Measurements from ENCODE around the gene TBC1D28. TPM values are rescaled to one million over a fixed set of nuclear protein-coding genes. Genes with fewer than 3 reads are reported as not detected.
A peak's percentile ranks its signal among the peaks of the same experiment; 100 is the strongest.
"Not testable (repeated sequence)": the region's sequence is repeated elsewhere in the genome, so short reads cannot be mapped to it uniquely, and the experiment has no call there.

Gene TBC1D28
- total RNA-seq, 2 experiments from 2014 or later, result not detected

DNA sequence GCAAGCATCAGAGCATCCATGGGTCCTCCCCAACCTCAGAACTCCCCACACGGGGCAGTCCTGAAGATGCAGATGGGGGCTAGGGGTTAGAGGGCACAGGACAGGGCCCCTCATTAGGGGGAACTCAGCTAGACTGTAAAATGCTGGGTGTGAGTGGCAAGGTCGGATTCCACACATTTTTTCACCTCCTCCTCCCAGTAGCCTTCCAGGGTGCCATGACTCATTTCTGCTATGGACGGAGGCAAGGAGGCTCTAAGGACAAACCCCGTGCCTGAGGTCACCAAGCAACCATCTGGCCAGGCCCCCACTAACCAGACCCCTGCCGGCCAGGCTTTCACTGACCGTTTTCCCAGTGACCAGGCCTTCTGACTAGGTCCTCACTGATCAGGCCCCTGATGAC lies 1.1 kb downstream of the TBC1D28 start:
- not testable (repeated sequence) for H3K36me3 Mint-ChIP-seq (ENCODE audit: low read depth)

GRCh38 chr17:18638357-18638756 lies 5.8 kb downstream of the TBC1D28 start:
- H3K27me3 Mint-ChIP-seq; H3K36me3 Mint-ChIP-seq (ENCODE audit: low read depth); H3K27ac Mint-ChIP-seq; CTCF ChIA-PET; DNase-seq; POLR2A ChIA-PET; H3K4me1 Mint-ChIP-seq (ENCODE audit: low read depth); H3K4me3 Mint-ChIP-seq; ATAC-seq; intact Hi-C loops (cut with micrococcal nuclease); H3K9me3 Mint-ChIP-seq: not testable (repeated sequence)

More for the DNA sequence above, 1.1 kb downstream of the TBC1D28 start:
- ATAC-seq; H3K9me3 Mint-ChIP-seq; intact Hi-C loops (cut with micrococcal nuclease); H3K27ac Mint-ChIP-seq; H3K4me1 Mint-ChIP-seq (ENCODE audit: low read depth); H3K27me3 Mint-ChIP-seq; CTCF ChIA-PET; DNase-seq; POLR2A ChIA-PET; H3K4me3 Mint-ChIP-seq: not testable (repeated sequence)

DNA sequence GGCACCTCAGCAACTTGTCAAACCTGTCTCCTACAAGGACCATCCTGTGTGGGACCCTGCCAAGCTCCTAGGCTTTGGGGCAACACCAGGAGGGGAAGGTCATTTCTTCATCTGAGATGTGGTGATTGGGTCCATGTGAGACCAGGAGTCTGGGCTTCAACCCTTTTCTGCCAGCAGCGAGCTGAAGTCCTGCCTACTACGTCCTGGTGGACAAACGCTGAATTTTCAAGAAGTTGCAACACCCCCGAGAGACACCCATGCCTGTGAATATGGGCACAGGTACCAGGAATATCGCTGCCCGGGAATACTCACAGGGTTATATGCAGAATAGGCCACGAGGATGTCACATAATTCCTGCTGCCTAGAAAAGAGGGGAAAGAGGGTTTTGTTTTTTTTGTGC lies 8.0 kb downstream of the TBC1D28 start:
- CTCF ChIA-PET, result not testable (repeated sequence)

DNA sequence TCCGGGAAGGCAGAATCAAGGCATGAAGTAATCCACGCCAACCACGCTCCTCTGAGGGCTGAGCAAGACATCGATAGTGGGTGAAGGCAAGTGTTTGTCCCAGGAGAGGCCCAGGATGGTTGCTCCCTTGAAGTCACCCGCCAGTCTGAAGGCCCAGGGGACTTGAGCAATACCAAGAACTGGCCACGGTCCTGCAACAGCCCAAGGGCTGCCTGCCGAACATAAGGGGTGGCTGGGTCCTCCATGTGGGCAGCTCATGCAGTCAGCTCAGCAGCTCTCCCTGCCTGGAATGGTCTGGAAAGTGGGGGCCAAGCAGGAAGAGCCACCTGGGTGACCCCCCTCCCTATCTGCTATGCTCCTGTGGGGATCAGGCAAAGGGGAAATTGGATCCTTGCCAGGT lies 8.4 kb downstream of the TBC1D28 start:
- POLR2A ChIA-PET; CTCF ChIA-PET; H3K4me3 Mint-ChIP-seq; H3K36me3 Mint-ChIP-seq (ENCODE audit: low read depth); H3K27me3 Mint-ChIP-seq; intact Hi-C loops (cut with micrococcal nuclease); ATAC-seq; DNase-seq; H3K4me1 Mint-ChIP-seq (ENCODE audit: low read depth); H3K9me3 Mint-ChIP-seq; H3K27ac Mint-ChIP-seq: not testable (repeated sequence)

More for the DNA sequence above, 8.0 kb downstream of the TBC1D28 start:
- intact Hi-C loops (cut with micrococcal nuclease); ATAC-seq; H3K27me3 Mint-ChIP-seq; H3K9me3 Mint-ChIP-seq; H3K4me1 Mint-ChIP-seq (ENCODE audit: low read depth); H3K27ac Mint-ChIP-seq; H3K36me3 Mint-ChIP-seq (ENCODE audit: low read depth); POLR2A ChIA-PET; DNase-seq; H3K4me3 Mint-ChIP-seq: not testable (repeated sequence)

DNA sequence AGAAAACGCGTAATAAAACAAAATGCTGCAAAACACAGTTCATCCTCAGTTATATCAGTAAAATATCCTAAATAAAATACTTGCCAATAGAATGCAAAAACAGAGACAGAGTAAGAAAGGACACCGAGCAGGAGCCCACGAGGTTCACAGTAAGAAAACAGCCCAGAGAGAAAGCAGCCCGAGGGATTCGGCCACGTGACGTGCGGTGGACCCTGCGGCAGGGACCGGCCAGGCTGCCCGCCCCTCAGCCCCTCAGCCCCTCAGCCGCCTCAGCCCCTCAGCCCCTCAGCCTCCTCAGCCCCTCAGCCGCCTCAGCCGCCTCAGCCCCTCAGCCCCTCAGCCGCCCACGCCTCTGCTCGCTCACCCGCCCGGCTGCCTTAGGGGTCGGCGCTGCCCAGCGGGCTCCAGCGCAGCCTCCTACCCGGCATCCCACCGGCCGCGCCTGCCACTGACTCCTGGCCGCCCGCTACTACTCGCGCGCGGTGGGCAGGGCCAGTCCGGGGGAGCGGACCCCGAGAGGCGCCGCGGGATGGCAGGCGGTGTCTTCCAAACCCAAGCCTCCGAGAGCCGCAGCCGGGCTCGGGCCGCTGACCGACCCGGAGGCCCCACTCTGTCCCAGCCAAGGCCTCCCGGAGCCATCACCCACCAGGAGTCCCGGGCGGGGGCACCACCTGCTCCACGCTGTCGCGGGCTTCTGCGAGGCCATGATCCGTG lies 9.5 kb downstream of the TBC1D28 start:
- peak; percentile 37 for ATAC-seq
- H3K36me3 Mint-ChIP-seq (ENCODE audit: low read depth); H3K4me1 Mint-ChIP-seq (ENCODE audit: low read depth); intact Hi-C loops (cut with micrococcal nuclease); H3K27ac Mint-ChIP-seq; POLR2A ChIA-PET; DNase-seq; H3K27me3 Mint-ChIP-seq; H3K9me3 Mint-ChIP-seq; CTCF ChIA-PET: not testable (repeated sequence)
- H3K4me3 Mint-ChIP-seq, result peak overlapping the region; percentile 58

DNA sequence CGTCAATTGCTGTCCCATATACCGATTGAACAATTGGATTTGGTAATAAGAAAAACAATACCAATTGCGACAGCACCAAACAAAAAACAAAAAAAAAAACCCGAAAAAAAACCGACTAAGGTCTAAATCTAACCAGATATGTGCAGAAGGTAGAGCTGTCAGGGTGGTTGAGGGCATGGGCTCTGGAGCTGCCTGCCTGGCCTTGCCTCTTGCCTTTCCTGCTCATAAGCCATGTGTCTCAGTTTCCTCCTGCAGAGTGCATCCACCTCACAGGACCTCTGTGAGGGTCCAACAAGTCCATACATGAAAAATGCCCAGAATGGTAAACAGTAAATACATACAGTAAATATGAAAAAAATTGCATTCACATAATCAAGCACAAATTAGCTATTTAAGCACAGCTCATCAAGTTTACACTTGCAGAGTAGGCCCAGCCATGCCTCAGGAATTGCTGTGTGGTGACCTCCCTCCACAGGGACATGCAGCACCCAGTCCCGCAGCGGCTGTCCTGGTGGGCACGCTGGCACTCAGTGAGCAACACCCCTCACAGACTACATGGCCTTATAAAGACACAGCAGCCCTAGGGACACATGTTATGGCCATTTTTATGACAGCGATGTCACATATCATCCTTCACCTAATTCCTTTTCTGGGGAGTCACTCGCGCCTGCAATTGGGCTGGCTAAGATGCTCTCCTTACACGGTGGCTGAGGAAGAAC lies 17.9 kb downstream of the TBC1D28 start:
- Mint-ChIP-seq H3K9me3 (no peaks in the 10 kb centered on the region), H3K27me3 (peaks cover 1% of the 10 kb centered on the region), H3K27ac (no peak overlapping the region), H3K4me3 (no peak overlapping the region), H3K4me1 (ENCODE audit: low read depth) (peaks cover 5% of the 10 kb centered on the region), H3K36me3 (ENCODE audit: low read depth) (peaks cover 2% of the 10 kb centered on the region)
- POLR2A ChIA-PET, result no interaction called here
- intact Hi-C loops (cut with micrococcal nuclease), result no loop called here
- ATAC-seq (no peak), DNase-seq (no peak)
- TF ChIP-seq, protein P1, sequence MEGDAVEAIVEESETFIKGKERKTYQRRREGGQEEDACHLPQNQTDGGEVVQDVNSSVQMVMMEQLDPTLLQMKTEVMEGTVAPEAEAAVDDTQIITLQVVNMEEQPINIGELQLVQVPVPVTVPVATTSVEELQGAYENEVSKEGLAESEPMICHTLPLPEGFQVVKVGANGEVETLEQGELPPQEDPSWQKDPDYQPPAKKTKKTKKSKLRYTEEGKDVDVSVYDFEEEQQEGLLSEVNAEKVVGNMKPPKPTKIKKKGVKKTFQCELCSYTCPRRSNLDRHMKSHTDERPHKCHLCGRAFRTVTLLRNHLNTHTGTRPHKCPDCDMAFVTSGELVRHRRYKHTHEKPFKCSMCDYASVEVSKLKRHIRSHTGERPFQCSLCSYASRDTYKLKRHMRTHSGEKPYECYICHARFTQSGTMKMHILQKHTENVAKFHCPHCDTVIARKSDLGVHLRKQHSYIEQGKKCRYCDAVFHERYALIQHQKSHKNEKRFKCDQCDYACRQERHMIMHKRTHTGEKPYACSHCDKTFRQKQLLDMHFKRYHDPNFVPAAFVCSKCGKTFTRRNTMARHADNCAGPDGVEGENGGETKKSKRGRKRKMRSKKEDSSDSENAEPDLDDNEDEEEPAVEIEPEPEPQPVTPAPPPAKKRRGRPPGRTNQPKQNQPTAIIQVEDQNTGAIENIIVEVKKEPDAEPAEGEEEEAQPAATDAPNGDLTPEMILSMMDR (IDR thresholded peaks at IDR 0.05), result no peak
- CTCF ChIA-PET, result interaction anchor here (0.9 to 1.8 kb wide), 16 partner anchors 23 to 397 kb away, joined by 3 to 8 read pairs (median 4); partner anchors contain the start of gene PRPSAP2

- H3K9me3 Mint-ChIP-seq; intact Hi-C loops (cut with micrococcal nuclease); POLR2A ChIA-PET; H3K4me1 Mint-ChIP-seq (ENCODE audit: low read depth); H3K36me3 Mint-ChIP-seq (ENCODE audit: low read depth); H3K27me3 Mint-ChIP-seq: not testable (repeated sequence)
- TF ChIP-seq, protein P1 (IDR thresholded peaks at IDR 0.05), result peak; percentile 99
- ATAC-seq, result peak; percentile 94
- peak overlapping the region; percentile 88 for H3K27ac Mint-ChIP-seq
- CTCF ChIA-PET, result interaction anchor here (0.9 to 1.8 kb wide), 16 partner anchors 24 to 398 kb away, joined by 3 to 8 read pairs (median 4); partner anchors contain the start of gene PRPSAP2
- peak overlapping the region; percentile 89 for H3K4me3 Mint-ChIP-seq
- DNase-seq, result peak; percentile 98
These were observed 18.6 kb downstream of the TBC1D28 start for GRCh38 chr17:18625509-18626104.

DNA sequence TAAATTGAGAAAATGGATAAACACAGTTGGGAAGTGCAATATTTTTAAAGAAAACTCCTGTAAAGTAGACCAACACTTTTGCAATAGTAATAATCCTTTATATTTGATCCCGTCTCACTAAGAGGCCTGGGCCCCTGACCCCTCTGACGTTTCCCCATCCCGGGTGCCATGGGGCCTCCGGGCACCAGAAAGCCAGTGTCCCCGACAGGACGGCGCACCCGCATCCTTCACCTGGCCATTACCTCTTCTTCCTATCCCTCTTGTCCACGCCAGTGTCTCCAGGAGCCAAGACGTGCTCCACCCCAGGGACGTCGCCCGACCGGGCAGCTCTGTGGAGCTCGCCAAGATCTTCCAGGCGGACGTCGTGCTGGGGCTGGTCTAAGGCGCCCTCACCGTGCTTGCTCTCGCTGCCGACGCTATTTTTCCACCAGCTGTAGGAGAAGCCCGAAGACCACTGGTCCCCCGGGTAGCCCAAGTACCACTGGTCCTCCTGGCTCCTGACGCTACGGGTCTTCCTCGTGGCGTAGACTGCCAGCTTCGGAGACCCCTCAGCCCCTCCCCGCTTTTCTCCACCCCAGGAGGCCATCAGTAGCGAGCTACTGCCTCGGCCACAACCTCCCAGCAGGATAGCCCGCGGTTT lies 19.2 kb downstream of the TBC1D28 start:
- intact Hi-C loops (cut with micrococcal nuclease); H3K27me3 Mint-ChIP-seq; H3K4me1 Mint-ChIP-seq (ENCODE audit: low read depth); H3K9me3 Mint-ChIP-seq; POLR2A ChIA-PET; H3K36me3 Mint-ChIP-seq (ENCODE audit: low read depth): not testable (repeated sequence)
- H3K27ac Mint-ChIP-seq, result peak overlapping the region; percentile 88
- H3K4me3 Mint-ChIP-seq, result peak overlapping the region; percentile 89
- ATAC-seq, result peak; percentile 38
- CTCF ChIA-PET, result interaction anchor here (1.0 to 1.8 kb wide), 9 partner anchors 27 to 398 kb away, joined by 3 to 7 read pairs (median 4); partner anchors contain the start of gene PRPSAP2
- peak; percentile 17 for DNase-seq

DNA sequence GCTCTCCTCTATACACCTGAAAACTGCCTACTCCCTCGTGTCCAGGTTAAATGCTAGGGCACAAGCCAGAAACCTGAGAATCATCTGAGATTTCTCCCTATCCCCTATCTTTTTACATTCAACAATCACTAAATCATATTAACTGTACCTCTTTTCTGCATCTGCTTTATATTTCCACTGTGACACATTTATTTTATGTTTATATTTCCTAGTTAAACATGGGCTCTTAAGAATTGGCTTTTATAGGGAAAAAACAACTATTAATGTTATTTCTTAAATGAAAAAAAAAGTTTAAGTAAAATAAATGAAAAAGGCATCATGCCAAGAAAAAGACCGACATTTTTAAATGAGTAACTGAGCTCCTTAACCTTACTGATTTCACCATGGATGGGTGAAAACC lies 26.6 kb downstream of the TBC1D28 start:
- intact Hi-C loops (cut with micrococcal nuclease), result not testable (repeated sequence)

More for the DNA sequence above, 26.6 kb downstream of the TBC1D28 start:
- H3K9me3 Mint-ChIP-seq; H3K36me3 Mint-ChIP-seq (ENCODE audit: low read depth); H3K27me3 Mint-ChIP-seq; CTCF ChIA-PET; ATAC-seq; H3K4me3 Mint-ChIP-seq; POLR2A ChIA-PET; H3K27ac Mint-ChIP-seq; H3K4me1 Mint-ChIP-seq (ENCODE audit: low read depth); DNase-seq: not testable (repeated sequence)

Data from activated CD8-positive, alpha-beta T cell treated with anti-CD3 and anti-CD28 coated beads for 36 hours (primary cell).